Measurements from ENCODE around the gene DPP7.

DPP7 gene

DNA sequence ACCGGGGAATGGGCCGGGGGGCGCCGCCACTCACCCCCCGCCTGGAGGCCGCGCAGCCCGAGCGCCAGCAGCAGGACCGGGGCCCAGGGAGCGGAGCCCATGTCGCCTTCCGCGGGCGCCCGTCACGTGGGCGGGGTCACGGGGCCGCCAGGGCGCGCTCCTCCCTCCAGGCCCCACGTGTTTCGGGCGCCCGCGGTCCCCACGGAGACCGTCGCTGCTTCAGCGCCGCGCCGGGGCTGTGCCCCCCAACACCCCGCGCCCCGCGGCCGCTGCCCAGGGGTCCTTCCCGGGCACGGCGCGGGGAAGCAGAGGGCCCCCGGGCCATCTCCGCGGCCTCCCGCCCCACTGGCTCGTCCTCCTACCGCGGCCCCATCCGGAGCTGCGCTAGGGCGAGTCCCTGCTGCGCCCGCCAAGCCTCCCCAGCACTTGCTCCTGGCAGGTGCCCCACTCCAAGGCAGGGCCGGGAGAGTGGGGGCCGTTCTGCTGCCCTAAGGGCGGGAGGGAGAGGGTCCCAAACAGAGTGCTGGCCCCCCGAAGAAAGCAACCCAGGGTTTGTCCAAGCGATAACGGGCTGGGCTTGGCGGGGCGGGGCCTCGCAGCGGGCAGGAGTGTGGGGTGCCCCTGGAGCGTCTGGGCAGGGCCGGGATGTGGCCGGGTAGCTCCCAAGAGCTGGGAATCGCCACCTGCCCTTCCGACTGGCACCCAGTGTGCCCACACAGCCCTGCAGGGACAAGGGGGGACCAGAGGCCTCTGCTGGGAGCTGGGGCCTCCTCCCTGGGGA, at the start of gene DPP7:
Gene DPP7, minus strand, starts transcription at position 121 of the 781 bp plus-strand sequence. Its CDS starts 20 bp downstream, at position 101.
- peak; percentile 97 for DNase-seq

DNA sequence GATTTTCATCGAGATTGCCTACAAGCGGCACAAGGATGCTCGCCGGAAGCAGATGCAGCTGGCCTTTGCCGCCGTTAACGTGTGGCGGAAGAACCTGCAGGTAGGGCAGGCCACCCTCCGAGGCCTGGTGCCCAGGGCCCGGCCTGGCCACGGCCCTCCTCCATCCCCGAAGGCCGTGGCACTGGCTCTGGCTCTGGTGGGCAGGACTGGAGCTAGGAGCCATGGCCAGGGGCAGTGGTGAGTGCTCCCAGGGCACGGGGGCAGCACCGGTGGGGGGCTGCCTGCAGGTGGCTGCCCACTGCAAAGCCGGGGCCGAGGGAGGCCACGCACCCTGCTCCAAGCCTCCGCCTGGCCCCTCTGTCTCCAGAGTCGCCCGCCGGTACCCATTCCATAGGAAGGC, 49.3 kb upstream of the DPP7 start:
- no peak for DNase-seq

DNA sequence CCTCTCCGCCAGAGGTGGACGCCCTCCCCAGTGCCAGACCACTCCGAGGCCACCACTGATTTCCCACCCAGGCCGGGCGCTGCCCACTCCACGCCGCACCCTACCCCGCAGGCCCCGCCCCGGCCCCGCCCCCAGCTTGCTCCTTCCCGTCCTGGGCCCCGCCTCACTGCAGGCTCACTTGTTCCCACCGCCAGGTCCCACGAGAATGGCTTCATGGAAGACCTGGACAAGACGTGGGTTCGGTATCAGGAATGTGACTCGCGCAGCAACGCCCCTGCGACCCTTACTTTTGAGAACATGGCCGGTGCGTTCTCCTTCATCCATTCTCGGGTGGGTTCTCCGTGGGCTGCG, 48.8 kb upstream of the DPP7 start:
- no peak for DNase-seq

DNA sequence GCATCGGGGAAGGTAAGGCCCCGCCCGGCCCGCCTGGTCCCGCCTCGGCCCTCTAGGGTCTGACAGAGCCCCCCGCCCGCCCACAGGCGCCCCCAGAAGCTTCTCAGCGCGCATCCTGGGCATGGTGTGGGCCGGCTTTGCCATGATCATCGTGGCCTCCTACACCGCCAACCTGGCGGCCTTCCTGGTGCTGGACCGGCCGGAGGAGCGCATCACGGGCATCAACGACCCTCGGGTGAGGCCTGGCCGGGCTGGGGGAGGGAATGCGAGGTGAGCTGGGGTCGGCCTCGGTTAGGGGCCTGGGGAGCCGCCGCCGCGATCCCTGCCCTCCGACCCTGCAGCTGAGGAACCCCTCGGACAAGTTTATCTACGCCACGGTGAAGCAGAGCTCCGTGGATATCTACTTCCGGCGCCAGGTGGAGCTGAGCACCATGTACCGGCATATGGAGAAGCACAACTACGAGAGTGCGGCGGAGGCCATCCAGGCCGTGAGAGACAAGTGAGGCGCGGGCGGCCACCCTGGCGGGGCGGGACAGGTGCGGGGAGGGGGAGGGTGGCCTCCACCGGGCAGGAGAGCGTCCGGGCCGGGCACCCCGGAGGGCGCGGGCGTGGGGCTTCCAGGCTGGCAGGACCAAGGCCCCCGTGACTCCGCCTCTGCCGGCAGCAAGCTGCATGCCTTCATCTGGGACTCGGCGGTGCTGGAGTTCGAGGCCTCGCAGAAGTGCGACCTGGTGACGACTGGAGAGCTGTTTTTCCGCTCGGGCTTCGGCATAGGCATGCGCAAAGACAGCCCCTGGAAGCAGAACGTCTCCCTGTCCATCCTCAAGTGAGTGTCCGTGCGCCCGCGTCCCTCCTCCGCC, 48.2 kb upstream of the DPP7 start:
- DNase-seq: no peak

DNA sequence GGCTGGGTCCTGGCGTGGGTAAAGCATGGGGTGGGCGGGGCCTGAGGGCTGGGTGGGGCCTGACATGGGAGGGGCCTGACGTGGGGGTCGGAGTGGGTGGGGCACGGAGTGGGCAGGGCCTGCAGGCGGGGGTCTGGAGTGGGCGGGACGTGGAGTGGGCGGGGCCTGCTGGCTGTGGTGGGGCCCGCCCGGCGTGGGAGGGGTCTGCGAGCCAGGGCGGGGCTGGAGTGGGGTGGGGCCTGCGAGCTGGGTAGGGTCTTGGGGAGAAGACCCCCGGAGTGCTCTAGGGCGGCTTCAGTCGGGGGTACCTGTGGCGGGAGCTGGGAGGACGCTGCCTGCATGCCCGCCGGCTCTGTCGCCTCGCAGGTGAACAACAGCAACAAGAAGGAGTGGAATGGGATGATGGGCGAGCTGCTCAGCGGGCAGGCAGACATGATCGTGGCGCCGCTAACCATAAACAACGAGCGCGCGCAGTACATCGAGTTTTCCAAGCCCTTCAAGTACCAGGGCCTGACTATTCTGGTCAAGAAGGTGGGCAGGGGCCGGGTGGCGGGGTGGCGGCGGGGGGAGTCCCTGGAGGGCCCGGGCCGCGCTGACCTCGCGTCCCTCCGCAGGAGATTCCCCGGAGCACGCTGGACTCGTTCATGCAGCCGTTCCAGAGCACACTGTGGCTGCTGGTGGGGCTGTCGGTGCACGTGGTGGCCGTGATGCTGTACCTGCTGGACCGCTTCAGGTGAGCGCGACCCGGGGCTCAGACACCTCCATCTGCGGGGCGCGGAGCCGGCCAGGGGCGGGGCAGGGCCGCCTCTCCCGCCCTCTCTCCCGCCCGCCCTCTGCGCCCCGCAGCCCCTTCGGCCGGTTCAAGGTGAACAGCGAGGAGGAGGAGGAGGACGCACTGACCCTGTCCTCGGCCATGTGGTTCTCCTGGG, 47.3 kb upstream of the DPP7 start:
- no peak for DNase-seq

DNA sequence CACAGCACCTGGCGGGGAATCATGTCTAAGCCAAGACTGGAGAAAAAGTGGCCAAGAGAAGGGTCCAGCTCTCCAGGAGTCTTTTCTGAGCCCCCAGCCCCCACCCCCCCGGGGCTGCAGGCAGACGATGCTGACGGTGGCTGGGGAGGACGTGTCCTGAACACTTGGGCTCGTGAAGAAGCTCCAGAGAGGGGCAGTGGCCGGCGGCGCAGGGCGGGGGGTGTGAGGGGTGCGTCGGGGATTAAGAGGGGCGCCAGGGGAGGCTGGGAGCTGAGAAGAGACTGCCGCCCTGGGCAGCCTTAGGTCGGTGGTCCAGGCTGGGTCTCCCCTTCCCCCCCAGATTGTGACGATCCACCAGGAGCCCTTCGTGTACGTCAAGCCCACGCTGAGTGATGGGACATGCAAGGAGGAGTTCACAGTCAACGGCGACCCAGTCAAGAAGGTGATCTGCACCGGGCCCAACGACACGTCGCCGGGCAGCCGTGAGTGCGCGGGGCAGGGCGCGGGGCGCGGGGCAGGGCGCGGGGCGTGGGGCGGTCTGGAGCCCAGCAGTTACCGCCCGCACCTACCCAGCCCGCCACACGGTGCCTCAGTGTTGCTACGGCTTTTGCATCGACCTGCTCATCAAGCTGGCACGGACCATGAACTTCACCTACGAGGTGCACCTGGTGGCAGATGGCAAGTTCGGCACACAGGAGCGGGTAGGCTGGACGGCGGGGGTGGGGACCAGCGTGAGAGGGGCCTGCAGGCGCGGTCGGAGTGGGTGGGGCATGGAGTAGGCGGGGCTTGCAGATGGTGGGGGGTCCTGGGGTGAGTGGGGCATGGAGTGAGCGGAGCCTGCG, 46.4 kb upstream of the DPP7 start:
- no peak for DNase-seq

DNA sequence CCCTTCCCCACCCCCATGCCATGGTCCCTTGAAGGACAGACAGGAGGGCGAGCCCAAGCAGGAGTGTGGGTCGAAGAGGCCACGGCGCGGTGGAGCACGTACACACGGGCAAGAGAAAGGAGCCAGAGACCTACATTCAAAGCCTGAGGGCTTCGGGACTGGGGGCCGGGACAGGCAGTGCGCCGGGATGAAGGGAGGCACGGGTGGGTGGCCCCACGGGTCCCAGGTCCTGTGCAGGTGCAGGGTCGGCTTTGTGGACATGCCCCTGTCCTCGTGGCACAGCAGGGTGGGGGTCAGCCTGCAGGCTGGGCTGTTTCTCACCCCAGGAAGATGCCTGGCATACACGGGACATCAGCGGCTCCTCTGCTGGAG, 45.5 kb upstream of the DPP7 start:
- DNase-seq: no peak

DNA sequence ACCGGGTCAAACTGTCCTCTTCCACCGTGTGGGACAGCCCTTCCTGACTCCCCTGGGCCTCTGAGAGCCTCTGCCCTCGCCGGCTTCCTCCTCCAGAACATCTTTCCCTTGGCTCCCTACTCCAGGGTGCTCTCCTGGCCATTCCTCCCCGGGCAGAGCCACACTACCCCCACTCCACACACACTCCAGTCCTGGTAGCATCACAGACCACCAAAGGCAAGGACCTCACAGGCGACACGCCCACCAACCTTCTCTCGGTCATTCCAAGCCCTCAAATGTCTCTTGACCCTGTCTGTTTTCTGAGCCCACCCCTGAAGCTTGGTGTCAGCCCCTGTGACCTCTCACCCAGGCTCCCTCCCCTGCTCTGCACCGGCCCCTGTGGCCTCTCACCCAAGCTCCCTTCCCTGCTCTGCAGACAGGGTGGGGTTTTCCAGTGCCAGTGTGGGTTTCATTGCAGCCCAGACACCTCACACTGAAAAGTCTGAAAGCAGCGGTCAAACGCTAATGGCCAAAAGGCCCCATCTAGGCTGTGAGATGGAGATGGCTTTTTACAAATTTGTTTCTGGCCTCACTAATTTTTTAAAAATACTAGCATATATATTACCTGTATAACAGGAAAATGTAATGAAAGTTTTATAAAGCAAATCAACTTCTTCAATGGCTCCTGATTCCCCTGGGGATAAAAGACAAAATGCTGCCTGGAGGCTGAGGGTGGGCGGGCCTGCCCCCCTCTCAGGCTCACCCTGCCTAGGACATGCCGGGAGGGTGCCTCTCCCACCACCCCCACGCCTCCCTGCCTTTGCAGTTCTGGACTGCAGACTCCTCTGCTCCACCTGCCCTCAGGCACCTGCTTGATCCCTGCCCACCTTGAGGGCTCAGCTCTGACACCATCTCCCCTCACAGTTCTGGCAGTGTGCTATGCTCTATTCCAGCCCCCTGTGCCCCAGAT, 44.8 kb upstream of the DPP7 start:
- DNase-seq: no peak

DNA sequence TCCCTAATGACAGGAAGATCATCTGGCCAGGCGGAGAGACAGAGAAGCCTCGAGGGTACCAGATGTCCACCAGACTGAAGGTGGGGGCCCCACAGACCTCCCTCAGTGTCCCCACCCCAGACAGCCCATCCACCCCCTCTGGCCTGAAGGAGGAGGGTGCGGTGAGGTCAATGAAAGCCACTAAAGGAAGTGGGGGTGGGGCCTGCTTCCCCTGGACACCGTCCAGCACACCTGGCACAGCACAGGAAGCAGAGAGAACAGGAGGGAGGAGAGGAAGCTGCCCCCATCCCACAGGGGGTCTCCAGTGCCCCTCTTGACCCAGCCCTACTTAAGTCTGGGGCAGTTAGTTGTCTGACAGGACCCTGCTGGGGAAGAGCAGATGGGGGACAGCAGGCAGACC, 44.1 kb upstream of the DPP7 start:
- no peak for DNase-seq

DNA sequence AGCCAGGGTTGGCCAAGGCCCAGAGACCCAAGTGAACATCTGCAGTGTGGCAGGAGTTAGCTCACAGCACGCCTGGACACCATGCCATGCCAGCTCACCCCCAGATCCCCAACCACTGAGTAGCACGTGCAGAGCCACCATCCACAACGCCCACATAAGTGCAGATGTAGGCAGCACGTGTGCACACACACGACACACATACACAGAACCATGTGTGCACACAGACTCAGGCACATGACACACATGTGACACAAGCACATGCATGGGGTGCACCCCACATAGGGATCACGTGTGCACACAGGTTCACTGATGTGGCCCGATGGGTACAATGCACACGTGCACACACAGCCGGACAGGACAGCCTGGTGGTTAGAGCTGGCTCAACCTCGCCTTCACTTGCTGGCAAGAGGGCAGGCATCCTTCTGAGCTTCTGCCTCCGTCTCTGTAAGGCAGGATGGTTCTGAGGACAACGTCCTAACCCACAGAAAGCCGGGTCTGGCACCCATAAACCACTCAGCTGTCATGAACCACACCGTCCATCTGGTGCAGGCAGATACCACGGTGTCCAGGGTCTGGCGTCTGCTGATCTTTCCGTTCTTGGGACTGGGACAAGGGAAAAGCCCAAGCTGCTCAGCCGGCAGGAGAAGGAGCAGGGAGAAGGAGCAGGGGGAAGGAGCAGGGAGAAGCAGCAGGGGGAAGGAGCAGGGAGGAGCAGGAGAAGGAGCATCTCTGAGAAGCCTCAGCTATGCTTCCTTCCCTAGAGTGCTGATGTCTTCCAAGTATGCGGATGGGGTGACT, 43.3 kb upstream of the DPP7 start:
- no peak for DNase-seq

DNA sequence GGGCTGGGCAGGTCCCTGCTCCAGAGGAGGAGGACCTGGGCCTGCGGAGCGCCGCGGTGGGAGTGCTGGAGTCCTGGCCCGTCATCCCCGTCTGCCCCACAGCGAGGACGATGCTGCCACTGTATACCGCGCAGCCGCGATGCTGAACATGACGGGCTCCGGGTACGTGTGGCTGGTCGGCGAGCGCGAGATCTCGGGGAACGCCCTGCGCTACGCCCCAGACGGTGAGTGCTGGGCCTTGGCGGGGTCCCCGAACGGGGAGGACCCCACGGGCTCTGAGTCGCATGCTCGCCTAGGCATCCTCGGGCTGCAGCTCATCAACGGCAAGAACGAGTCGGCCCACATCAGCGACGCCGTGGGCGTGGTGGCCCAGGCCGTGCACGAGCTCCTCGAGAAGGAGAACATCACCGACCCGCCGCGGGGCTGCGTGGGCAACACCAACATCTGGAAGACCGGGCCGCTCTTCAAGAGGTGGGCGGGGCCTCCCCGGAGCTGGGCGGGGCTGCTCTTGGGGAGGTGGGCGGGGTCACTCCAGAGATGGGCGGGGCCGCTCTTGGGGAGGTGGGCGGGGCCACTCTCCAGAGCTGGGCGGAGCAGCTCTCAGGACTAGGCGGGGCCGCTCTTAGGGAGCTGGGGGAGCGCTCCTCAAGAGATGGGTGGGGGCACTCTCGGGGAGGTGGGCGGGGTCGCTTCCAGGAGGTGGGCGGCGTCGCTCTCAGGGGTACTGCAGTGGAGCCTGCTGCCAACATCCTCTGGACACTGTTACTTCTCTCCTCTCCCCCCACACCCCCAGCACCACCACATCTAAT, 42.2 kb upstream of the DPP7 start:
- DNase-seq: peak; percentile 67

DNA sequence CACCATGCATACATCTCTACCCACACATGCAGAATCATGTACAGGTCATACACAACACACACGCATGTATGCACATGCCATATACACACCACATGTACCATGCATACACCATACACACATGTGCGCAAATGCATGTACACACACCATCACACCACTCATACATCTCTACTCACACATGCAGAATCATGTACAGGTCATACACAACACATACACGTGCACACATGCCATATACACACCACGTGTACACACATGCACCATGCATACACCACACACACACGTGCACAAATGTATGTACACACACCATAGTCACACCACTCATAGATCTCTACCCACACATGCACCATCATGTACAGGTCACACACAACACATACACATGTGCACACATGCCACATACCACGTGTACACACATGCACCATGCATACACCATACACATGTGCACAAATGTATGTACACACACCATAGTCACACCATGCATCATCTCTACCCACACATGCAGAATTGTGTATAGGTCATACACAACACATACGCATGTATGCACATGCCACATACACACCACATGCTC, 38.4 kb upstream of the DPP7 start:
- DNase-seq: no peak

DNA sequence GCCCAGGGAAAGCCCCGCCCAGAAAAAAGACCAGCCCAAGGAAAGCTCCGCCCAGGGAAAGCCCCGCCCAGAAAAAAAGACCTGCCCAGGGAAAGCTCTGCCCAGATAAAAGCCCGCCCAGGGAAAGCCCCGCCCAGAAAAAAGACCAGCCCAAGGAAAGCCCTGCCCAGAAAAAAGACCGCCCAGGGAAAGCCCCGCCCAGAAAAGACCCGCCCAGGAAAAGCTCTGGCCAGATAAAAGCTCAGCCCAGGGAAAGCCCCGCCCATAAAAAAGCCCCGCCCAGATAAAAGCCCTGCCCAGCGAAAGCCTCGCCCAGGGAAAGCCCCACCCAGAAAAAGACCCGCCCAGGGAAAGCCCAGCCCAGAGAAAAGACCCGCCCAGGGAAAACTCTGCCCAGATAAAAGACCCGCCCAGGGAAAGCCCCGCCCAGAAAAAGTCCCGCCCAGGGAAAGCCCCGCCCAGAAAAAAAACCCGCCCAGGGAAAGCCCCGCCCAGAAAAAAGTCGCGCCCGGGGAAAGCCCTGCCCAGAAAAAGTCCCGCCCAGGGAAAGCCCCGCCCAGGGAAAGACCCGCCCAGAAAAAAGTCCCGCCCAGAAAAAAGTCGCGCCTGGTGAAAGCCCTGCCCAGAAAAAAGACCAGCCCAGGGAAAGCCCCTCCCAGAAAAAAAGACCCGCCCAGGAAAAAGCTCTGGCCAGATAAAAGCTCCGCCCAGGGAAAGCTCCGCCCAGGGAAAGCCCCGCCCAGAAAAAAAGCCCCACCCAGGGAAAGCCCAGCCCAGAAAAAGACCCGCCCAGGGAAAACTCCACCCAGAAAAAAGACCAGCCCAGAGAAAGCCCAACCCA, 36.3 kb upstream of the DPP7 start:
- peak; percentile 70 for DNase-seq

DNA sequence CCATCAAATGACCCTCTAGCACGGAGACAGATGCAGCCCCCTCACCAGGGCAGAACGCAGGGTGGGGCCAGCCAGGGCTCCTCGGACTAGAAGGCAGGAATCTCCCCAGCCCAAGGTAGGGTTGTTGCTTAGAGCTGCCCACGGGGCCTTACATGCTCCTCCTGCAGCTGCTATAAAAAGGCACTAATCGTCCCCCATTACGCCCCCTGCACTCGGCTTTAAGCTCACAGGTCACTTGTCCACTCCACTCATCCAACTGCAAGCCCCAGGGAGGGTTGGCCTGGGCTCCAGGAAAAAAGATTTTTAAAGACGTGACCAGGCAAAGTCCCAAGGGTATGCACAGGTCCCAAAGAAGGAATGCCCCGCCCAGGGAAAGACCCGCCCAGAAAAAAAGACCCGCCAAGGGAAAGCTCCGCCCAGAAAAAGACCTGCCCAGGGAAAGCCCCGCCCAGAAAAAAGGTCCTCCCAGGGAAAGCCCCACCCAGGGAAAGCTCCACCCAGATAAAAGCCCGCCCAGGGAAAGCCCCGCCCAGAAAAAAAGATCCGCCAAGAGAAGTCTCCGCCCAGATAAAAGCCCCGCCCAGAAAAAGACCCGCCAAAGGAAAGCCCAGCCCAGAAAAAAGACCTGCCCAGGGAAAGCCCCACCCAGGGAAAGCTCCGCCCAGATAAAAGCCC, 35.5 kb upstream of the DPP7 start:
- no peak for DNase-seq

DNA sequence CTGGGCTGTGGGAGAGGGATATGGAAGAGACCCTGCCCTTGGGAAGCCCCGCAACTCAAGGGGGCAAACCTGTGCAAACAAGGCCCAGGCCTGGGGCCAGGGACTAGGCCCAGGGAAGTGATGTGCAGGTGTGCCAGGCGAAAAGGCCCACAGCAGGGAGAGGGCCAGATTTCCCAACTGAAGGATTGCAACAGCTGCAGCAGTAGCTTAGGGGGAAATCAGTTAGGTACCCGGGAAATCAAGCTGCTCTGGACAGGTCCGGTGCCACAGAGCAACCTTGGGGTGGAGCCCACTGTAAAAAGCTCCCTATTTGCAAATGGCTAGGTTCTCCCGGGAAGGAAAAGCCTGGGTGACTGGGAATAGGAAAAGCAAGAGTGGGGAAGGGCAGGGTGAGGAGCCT, 34.8 kb upstream of the DPP7 start:
- no peak for DNase-seq

DNA sequence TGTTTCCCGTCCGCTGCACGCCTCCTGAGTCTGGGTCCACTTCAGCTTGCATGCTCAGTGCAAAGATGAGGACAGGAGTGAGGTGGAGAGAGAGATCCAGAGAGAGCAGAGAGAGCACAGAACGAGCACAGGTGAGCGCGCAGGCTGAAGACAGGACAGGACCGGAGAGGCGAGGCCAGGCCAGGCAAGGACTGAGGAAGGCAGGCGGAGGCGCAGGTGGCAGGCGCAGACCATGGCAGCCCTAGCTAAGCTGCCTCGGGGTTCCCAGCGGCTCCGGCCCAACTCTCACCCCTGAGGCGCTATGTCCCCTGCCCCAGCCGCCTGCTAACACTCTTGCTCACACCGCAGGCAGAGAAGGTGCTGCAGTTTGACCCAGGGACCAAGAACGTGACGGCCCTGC, 34.1 kb upstream of the DPP7 start:
- DNase-seq: no peak

DNA sequence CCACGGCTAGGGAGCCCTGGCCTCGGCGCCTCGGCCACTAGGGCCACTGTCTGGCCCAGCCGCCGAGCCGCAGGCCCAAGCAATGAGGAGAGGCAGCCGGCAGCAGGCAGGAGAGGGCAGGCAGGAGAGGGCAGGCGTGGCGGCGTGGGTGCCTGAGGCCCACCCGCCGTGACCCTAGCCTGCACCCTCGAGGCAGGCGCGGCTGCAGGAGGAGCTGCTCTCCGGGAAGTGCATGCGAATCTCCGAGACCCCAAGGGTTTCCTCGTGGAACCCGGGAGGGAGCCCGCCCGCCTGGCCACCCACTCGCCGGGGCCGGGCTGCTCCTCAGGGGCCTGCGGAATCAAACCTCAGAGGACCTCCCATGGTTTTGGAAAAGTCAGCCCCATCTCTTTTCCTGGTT, 33.7 kb upstream of the DPP7 start:
- no peak for DNase-seq

DNA sequence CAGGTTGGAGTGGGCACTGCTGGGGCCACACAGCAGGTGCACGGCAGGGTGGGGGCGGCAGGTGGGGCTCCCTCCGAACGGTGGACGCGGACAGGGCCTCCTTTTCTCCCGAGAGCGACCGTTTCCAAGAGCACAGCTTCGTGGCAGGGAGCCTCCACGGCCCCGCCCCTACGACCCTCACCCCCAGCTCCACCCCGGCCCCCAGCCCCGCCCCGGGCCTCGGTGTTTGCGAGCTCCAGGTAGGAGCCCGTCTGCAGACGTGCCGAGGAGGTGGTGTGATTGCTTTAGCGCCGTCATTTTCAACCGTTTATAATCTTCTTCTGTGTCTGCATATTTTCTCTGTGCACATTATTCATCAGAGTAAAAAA, 33.2 kb upstream of the DPP7 start:
- DNase-seq: no peak

Measured in 8988T (cell line).